ENCODE results near the gene POLD4. TPM values are rescaled to one million over a fixed set of nuclear protein-coding genes. Genes with fewer than 3 reads are reported as not detected.

POLD4 gene
- polyA plus RNA-seq, 1 experiment, result 119 TPM

- CTCF ChIA-PET, result interaction anchor here (0.9 to 24.6 kb wide), 5 partner anchors 10 to 26 kb away, joined by 3 to 892 read pairs (median 78); partner anchors contain the start of genes CLCF1, POLD4 and RAD9A
These were observed 15.3 kb upstream of the POLD4 start for GRCh38 chr11:67368621-67369020.

DNA sequence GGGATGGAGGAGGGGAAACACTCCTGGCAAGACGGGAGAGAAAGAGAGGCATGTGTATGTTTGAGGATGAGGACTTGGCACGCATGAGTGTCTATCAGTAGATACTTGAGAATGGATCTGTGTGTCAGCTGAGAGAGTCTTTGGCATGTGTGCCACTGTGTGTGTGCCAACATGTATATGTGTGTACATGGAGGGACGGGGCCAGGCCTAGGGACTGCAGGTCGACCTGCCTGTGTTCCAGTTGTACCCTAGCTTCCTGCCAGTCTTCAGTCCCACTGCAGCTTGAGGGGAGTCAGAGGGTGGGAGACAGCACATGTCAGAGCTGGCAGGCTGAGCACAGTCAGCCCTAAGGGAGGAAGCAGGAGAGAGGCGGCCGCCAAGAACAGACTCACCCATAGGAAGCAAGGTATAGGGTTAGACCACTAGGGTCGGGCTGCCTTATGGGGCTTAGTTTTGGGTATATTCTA is 14.4 kb upstream of the POLD4 start:
- ChIA-PET POLR2A (no interaction called here), CTCF (interaction anchor here (0.5 to 20.3 kb wide), 3 partner anchors 13 to 28 kb away, joined by 4 to 892 read pairs (median 6); partner anchors contain the start of genes CLCF1 and RAD9A)
- no peak for DNase-seq (ENCODE audit: low read depth)
- Histone ChIP-seq H3K36me3 (ENCODE audit: control insufficient read depth, insufficient read depth, low read length) (peaks cover 19% of the 10 kb centered on the region), H3K27me3 (ENCODE audit: control insufficient read depth, insufficient read depth, low read length) (no peaks in the 10 kb centered on the region), H3K4me3 (ENCODE audit: low read depth, low read length) (no peak overlapping the region)
- TF ChIP-seq CTCF (IDR thresholded peaks at IDR 0.05; ENCODE audit: insufficient read depth, low read depth, low read length), result no peak

More at GRCh38 chr11:67368621-67369020, 15.3 kb upstream of the POLD4 start:
- POLR2A ChIA-PET, result interaction anchor here (0.9 kb wide), 1 partner anchor 11 kb away, joined by 3 read pairs; no protein-coding TSS in a partner anchor
- Histone ChIP-seq H3K27me3 (ENCODE audit: control insufficient read depth, insufficient read depth, low read length) (no peaks in the 10 kb centered on the region), H3K36me3 (ENCODE audit: control insufficient read depth, insufficient read depth, low read length) (peaks cover 17% of the 10 kb centered on the region), H3K4me3 (ENCODE audit: low read depth, low read length) (no peak overlapping the region)
- TF ChIP-seq CTCF (IDR thresholded peaks at IDR 0.05; ENCODE audit: insufficient read depth, low read depth, low read length), result no peak
- DNase-seq (ENCODE audit: low read depth), result no peak

- Histone ChIP-seq H3K27me3 (ENCODE audit: control insufficient read depth, insufficient read depth, low read length) (no peaks in the 10 kb centered on the region), H3K4me3 (ENCODE audit: low read depth, low read length) (no peak overlapping the region), H3K36me3 (ENCODE audit: control insufficient read depth, insufficient read depth, low read length) (peaks cover 19% of the 10 kb centered on the region)
- no peak for TF ChIP-seq CTCF (IDR thresholded peaks at IDR 0.05; ENCODE audit: insufficient read depth, low read depth, low read length)
- no peak for DNase-seq (ENCODE audit: low read depth)
- POLR2A ChIA-PET, result no interaction called here
- CTCF ChIA-PET, result interaction anchor here (1.7 to 20.3 kb wide), 3 partner anchors 10 to 17 kb away, joined by 4 to 892 read pairs (median 12); partner anchors contain the start of genes CLCF1 and RAD9A
These were observed 13.8 kb upstream of the POLD4 start for GRCh38 chr11:67366961-67367760.

DNA sequence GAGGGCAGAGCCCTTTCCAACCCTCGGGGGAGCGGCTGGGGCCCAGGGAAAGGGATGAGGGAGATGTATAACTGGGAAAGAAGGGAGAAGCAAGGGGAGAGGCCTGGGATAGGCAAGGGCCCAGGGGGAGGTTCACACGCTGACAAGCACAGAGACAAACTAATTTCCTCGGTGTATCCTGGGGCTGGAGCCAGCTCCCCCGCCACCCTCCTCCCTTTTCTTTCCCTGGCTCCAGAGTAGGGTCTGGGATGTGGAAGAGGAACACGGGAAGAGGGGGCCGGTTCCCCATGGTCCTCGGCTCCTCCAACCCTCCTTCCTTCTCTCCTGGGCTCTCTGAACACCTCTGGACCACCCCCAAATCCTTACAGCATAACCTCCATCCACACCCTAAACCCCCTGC is 13.2 kb upstream of the POLD4 start:
- Histone ChIP-seq H3K27me3 (ENCODE audit: control insufficient read depth, insufficient read depth, low read length) (no peaks in the 10 kb centered on the region), H3K36me3 (ENCODE audit: control insufficient read depth, insufficient read depth, low read length) (peaks cover 16% of the 10 kb centered on the region), H3K4me3 (ENCODE audit: low read depth, low read length) (no peak overlapping the region)
- ChIA-PET CTCF (interaction anchor here (1.7 to 20.3 kb wide), 3 partner anchors 10 to 17 kb away, joined by 4 to 892 read pairs (median 12); partner anchors contain the start of genes CLCF1 and RAD9A), POLR2A (no interaction called here)
- no peak for DNase-seq (ENCODE audit: low read depth)
- TF ChIP-seq CTCF (IDR thresholded peaks at IDR 0.05; ENCODE audit: insufficient read depth, low read depth, low read length), result no peak

DNA sequence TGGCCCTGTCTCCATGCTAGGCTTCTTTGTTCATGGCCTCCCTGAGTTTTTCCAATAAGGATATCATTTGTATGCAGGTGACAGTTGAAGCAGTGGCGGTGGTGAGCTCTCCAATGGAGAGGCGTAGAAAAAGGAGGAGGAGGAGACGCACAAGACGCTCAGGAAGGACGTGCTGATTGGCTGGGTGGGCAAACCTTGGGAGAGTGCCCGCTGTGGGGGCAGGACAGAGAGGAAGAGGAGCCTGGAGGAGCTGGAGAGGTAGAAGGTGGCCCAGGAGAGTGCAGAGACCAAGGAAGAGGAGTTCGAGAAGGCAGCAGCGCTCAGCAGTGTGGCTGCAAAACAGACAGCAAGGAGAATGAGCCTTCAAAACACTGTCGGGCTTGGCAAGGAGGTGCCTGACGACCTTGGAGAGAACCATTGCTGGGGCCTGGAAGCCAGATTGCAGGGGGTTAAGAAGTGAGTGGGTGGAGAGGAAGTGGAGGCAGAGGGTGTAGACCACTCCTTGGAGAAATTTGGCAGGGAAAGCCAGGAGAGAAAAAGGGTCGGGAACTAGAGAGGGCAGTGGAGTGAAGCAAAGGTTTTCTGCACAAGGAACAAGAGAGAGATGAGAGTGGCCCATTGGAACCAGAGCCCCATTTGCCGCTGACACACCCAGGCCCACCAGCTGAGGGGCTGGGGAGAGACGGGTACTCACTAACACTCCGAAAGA is 12.5 kb upstream of the POLD4 start:
- ChIA-PET POLR2A (no interaction called here), CTCF (interaction anchor here (0.8 to 20.3 kb wide), 4 partner anchors 9 to 20 kb away, joined by 3 to 892 read pairs (median 8); partner anchors contain the start of genes CLCF1 and RAD9A)
- TF ChIP-seq CTCF (IDR thresholded peaks at IDR 0.05; ENCODE audit: insufficient read depth, low read depth, low read length), result no peak
- H3K4me3 ChIP-seq (ENCODE audit: low read depth, low read length), result no peak overlapping the region
- no peaks in the 10 kb centered on the region for H3K27me3 ChIP-seq (ENCODE audit: control insufficient read depth, insufficient read depth, low read length)
- H3K36me3 ChIP-seq (ENCODE audit: control insufficient read depth, insufficient read depth, low read length), result peaks cover 16% of the 10 kb centered on the region
- DNase-seq (ENCODE audit: low read depth), result no peak

Measured in BJ (cell line).